SK-N-MC (cell line): ENCODE measurements around the gene OSBPL5.

Source experiments
- EZH2 ChIP-seq: fragments of 200-600 bp; sonication (generic); IDR thresholded peaks from one replicate; pipeline ENCODE4 v1.6.1; 2017; ENCODE audit warnings: antibody characterized with exemption
- FOXP2 ChIP-seq: optimal IDR thresholded peaks from 2 replicates; pipeline ENCODE3; 2011; ENCODE audit warnings: mild to moderate bottlenecking, moderate library complexity; ENCODE audit not compliant: insufficient read depth; ENCODE audit errors: extremely low read length, control extremely low read depth
- POLR2AphosphoS5 ChIP-seq: IDR thresholded peaks from 2 replicates; pipeline ENCODE4 v1.6.1; 2012; ENCODE audit warnings: mild to moderate bottlenecking, low read depth, low read length, borderline replicate concordance

DNA sequence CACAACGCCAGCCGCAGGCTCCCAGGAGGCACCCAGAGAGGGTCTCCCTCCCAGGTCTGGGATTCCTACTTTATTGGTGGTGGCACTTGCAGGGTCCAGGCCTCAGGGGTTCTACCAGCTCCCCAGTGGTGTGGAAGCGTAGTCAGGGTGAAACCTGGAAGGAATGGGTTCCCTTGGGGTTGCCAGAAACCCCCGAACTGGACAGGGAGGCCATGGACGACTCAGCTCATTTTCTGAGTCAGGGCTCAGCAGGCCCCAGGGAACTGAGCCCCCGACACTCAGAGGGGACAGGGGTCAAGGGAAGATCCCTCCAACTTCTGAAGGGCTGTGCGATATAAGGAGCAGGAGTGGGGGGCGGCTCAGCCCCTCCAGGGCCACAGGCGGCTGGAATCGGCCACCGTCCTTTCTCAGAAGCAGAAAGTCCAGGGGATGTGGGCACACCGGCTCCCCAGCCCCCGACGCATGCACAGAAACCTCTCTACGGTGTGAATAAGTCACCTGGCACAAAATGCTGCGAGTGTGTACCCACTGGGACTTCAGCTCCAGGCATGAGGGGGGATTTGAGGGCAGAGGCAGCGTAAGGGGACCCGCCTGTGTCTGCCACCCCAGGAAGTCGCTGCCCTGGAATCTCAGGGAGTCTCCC is 28.4 kb upstream of the OSBPL5 start:
- TF ChIP-seq EZH2 (no peak), POLR2AphosphoS5 (no peak), FOXP2 (no peak)
